ENCODE measurements around the gene SMAD3. TPM values are rescaled to one million over a fixed set of nuclear protein-coding genes. Genes with fewer than 3 reads are reported as not detected.

Gene SMAD3
- total RNA-seq, 1 donor from 2014 or later = 53.5 TPM

GRCh38 chr15:67035886-67036285, 29.5 kb upstream of the SMAD3 start:
- Histone ChIP-seq H3K36me3 (no peaks in the 10 kb centered on the region), H3K9me3 (no peaks in the 10 kb centered on the region), H3K27ac (no peak overlapping the region), H3K27me3 (no peaks in the 10 kb centered on the region), H3K4me1 (peaks cover 19% of the 10 kb centered on the region), H3K4me3 (no peak overlapping the region)
- TF ChIP-seq POLR2A (IDR thresholded peaks at IDR 0.05) (no peak), POLR2AphosphoS5 (IDR thresholded peaks at IDR 0.05; ENCODE audit: insufficient read depth in 1 of 2, low read depth in 1 of 2) (no peak), CTCF (IDR thresholded peaks at IDR 0.05) (no peak)
- intact Hi-C loops (cut with DNase I) = no loop called here
- no peak for DNase-seq (ENCODE audit: extremely low spot score in 2 of 2)

GRCh38 chr15:67036775-67037555, 28.4 kb upstream of the SMAD3 start:
- no peak for DNase-seq (ENCODE audit: extremely low spot score in 2 of 2)

GRCh38 chr15:67037694-67038093, 27.7 kb upstream of the SMAD3 start:
- no peaks in the 10 kb centered on the region for H3K9me3 ChIP-seq
- peaks cover 23% of the 10 kb centered on the region for H3K4me1 ChIP-seq
- TF ChIP-seq CTCF (IDR thresholded peaks at IDR 0.05) = no peak
- TF ChIP-seq POLR2A (IDR thresholded peaks at IDR 0.05) = no peak
- TF ChIP-seq POLR2AphosphoS5 (IDR thresholded peaks at IDR 0.05; ENCODE audit: insufficient read depth in 1 of 2, low read depth in 1 of 2) = no peak
- H3K4me3 ChIP-seq = no peak overlapping the region
- no peaks in the 10 kb centered on the region for H3K27me3 ChIP-seq
- H3K36me3 ChIP-seq = no peaks in the 10 kb centered on the region
- intact Hi-C loops (cut with DNase I) = no loop called here
- no peak overlapping the region for H3K27ac ChIP-seq
- no peak for DNase-seq (ENCODE audit: extremely low spot score in 2 of 2)

More at GRCh38 chr15:67036775-67037555, 28.4 kb upstream of the SMAD3 start:
- TF ChIP-seq CTCF (IDR thresholded peaks at IDR 0.05) (no peak), POLR2A (IDR thresholded peaks at IDR 0.05) (no peak), POLR2AphosphoS5 (IDR thresholded peaks at IDR 0.05; ENCODE audit: insufficient read depth in 1 of 2, low read depth in 1 of 2) (no peak)
- no peaks in the 10 kb centered on the region for H3K27me3 ChIP-seq
- intact Hi-C loops (cut with DNase I) = no loop called here
- H3K9me3 ChIP-seq = no peaks in the 10 kb centered on the region
- H3K36me3 ChIP-seq = no peaks in the 10 kb centered on the region
- no peak overlapping the region for H3K27ac ChIP-seq
- no peak overlapping the region for H3K4me3 ChIP-seq
- peaks cover 22% of the 10 kb centered on the region for H3K4me1 ChIP-seq

GRCh38 chr15:67038736-67039135, 26.7 kb upstream of the SMAD3 start:
- intact Hi-C loops (cut with DNase I) = no loop called here
- no peak for DNase-seq (ENCODE audit: extremely low spot score in 2 of 2)
- TF ChIP-seq CTCF (IDR thresholded peaks at IDR 0.05) (no peak), POLR2AphosphoS5 (IDR thresholded peaks at IDR 0.05; ENCODE audit: insufficient read depth in 1 of 2, low read depth in 1 of 2) (no peak), POLR2A (IDR thresholded peaks at IDR 0.05) (no peak)
- no peaks in the 10 kb centered on the region for H3K36me3 ChIP-seq
- H3K4me3 ChIP-seq = no peak overlapping the region
- H3K9me3 ChIP-seq = no peaks in the 10 kb centered on the region
- peaks cover 12% of the 10 kb centered on the region for H3K4me1 ChIP-seq
- H3K27me3 ChIP-seq = no peaks in the 10 kb centered on the region
- no peak overlapping the region for H3K27ac ChIP-seq

- DNase-seq (ENCODE audit: extremely low spot score in 2 of 2) = no peak
- Histone ChIP-seq H3K27me3 (no peaks in the 10 kb centered on the region), H3K36me3 (no peaks in the 10 kb centered on the region), H3K27ac (no peak overlapping the region), H3K9me3 (no peaks in the 10 kb centered on the region), H3K4me1 (peaks cover 9% of the 10 kb centered on the region), H3K4me3 (no peak overlapping the region)
- TF ChIP-seq POLR2AphosphoS5 (IDR thresholded peaks at IDR 0.05; ENCODE audit: insufficient read depth in 1 of 2, low read depth in 1 of 2) = peak in 1 of 2 donors; percentile 72
- no peak for TF ChIP-seq POLR2A (IDR thresholded peaks at IDR 0.05)
- intact Hi-C loops (cut with DNase I) = no loop called here
Measured at GRCh38 chr15:67039384-67040075, 25.9 kb upstream of the SMAD3 start.
